Lower leg skin (tissue), 3 donors: ENCODE results near the gene CHD2.

Experiments
- CTCF ChIP-seq, 3 donors: fragments of 450-650 bp; IDR thresholded peaks; one replicate each; pipeline ENCODE4 v1.5.1; 2016; ENCODE audit warnings: antibody characterized with exemption in 3 of 3, mild to moderate bottlenecking in 3 of 3, moderate library complexity in 2 of 3
- POLR2A ChIP-seq, 2 donors: fragments of 450-650 bp; IDR thresholded peaks; one replicate each; pipeline ENCODE4 v1.6.1; 2016 to 2017; ENCODE audit warnings: antibody characterized with exemption in 2 of 2, mild to moderate bottlenecking in 1 of 2, moderate library complexity in 1 of 2

GRCh38 chr15:92892201-92892555 is 7.9 kb upstream of the CHD2 start:
- TF ChIP-seq CTCF (IDR thresholded peaks at IDR 0.05): no peak
- TF ChIP-seq POLR2A (IDR thresholded peaks at IDR 0.05): no peak
